Stimulated activated CD8-positive, alpha-beta memory T cell treated with anti-CD3 and anti-CD28 coated beads, Interleukin-15, amount 100 ng/mL, for 4 hours (primary cell): ENCODE data around the gene DPYSL4.
"Not testable (repeated sequence)": the region's sequence is repeated elsewhere in the genome, so short reads cannot be mapped to it uniquely, and the experiment has no call there.

Experiments
- DNase-seq, 2 donors: peaks; one replicate each; pipeline ENCODE4 v3.0.0-alpha.2; 2020; ENCODE audit warnings: low read depth in 2 of 2

DPYSL4 gene

DNA sequence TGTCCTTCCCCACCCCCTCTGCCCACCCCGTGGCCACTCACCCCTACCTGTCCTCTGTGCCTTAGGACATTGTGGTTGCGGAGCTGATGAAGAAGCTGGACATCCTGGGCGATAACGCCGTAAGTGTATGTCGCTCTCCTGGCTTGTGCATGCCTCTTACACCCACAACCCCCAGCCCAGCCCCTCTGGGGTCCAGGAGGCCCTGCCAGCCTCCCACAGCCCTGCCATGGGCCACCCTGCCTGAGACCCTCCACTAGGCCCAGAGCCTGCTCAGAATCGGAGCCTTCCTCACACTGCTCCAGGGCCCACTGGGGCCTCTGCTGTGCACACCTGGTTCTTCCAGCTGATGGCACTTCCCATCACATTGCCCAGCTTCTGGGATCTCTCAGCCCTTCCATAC is 36.8 kb upstream of the DPYSL4 start:
- DNase-seq, result no peak

DNA sequence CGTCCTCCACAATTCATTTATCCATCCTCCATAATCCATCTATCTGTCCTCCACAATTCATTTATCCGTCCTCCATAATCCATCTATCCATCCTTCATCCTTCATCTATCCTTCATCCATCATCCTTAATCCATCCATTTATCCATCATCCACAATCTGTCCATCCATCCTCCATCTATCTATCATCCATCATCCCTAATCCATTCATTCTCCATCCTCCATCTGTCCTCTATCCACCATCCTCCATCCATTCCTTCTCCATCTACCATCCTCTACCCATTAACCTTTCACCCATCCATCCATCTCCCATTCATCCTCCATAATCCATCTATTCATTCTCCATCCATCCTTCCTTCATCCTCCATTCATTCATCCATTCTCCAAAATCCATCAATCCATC is 36.0 kb upstream of the DPYSL4 start:
- DNase-seq, result no peak

DNA sequence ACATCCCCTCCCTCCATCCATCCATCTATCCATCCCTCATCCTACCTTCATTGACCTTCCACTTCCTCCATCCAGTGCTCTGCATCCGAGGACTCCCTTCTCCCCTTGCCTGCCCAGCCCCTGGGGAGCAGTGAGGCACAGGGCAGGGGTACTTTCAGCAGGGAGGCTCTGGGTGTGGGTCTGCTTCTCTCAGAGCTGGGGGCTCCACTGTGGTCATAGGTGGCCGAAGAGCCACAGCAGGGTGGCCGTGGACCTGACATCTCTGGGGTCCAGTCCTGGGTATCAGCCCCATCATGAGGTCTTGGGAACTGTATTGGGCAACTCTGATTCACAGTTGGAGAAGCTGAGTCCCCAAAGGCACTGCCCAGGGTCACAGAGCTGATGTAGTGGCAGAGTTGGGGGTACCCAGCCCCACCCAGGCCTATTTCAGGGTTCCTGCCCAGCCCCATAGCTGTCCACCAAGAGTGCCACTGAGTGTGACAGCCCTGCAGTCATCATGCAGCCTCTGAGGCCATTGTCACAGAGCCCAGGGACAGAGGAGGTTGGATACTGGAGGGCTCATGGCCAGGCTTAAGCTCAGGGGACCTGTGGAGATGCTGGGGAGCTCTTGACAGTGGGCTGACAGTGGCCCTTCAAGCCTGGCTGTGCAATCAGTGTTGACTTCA is 35.3 kb upstream of the DPYSL4 start:
- DNase-seq, result no peak

DNA sequence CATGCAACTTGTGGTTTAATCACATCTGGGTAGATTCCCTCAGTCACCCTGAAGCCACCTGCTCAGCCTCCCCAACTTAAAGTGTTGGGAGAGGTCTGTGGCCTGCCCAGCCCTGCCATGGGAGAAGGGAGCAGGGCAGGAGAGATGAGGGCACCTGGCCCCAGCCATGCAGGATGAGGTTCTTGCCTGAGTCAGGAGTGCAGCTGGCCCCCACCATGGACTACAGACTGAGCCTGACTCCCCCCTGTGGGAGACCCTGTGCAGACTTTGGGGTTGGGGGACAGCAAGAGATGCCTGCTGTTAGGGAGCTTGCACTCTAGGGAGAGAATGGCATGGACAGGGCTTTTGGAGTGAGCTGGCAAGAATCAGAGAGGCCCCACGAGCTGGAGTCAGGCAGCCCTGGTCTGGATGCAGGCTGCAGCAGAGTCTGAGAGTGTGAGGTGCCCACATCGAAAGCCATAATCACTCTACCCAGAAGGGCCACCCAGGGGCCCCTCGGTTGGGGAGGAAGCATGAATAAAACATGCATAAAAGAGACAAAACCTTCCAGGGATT is 34.7 kb upstream of the DPYSL4 start:
- DNase-seq, result no peak

DNA sequence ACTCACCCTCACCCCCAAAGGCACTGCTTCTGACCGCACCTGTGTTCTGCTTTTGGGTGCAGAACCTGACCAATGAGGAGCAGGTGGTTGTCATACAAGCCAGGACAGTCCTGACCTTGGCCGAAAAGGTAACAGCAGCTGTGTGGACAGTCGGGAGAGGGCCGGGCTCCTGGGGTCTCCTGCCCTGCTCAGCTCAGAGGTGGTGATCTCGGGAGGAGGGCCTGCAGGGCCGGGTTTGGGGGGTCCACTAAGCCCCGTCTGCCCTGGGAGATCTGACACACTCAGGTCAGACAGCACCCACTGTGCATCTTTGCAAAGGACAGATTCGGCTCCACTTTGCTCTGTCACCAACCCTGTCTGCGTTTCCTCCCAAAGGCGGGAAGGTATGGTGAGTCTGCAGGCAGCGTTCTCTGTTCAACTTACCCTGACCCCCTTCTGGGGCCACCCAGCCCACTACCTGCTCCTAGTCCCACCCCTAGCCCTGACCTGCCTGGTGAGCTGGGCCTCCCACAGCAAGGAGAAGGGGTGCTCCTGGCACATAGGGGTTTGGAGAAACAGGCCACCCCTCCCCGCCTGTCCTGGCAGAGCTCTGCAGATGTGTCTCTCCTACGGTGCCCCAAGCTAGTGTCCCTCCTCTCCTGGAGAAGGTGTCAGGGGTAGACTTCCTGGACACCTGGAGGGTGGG is 33.7 kb upstream of the DPYSL4 start:
- no peak for DNase-seq

DNA sequence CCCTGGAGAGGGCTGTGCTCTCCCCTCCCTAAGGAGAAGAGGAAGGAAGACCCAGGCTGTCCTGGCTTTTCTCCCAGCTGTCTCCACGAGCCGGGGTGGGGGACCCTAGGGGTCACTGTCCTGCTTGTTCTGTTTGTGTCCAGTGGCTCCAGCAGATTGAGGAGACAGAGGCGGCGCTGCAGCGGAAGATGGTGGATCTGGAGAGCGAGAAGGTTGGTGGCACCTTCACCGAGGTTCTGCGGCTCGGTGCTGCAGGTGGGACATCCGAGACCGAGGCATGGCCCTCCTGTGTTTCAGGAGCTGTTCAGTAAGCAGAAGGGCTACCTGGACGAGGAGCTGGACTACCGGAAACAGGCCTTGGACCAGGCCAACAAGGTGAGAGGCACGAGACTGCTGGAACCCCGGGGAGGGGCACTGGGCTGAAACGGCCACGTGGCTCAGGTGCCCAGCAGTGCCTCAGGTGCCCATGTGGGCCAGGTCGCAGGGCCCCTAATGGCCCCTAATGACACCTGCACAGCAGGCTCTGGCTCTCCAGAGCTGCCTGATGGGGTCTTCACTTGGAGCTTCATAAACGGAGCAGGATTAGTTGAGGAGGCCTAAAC is 33.0 kb upstream of the DPYSL4 start:
- no peak for DNase-seq

DNA sequence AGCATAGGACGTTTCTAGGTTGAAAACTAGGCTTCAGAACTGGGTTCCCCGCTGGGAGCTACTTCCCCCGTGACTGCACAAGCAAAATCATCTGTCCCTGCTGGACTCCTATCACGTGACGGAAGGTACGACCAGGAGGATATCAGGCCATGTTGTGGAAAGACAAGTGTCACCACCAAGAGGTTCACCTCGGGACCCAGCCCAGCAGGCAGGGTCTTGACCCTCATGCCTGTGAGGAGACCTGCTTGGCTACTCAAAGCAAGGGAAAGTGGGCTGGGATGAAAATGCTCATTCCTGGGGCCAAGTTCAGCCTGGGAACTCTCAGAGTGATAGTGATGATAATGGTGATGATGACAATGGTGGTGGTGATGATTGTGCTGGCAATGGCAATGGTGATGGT is 32.3 kb upstream of the DPYSL4 start:
- no peak for DNase-seq

DNA sequence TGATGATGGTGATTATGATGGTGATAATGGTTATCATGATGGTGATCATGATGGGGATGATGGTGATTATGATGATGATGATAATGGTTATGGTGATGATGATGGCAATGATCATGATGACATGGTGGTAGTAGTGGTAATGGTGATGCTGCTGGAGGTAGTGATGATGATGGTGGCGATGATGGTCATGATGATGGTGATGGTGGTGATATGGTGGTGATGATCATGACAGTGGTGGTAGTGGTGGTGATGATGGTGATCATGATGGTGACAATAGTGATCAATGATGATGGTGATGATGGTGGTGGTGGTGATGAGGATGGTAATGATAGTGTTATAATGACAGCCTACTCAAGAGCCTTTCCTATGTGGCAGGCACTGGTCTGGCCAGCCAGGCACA is 31.8 kb upstream of the DPYSL4 start:
- no peak for DNase-seq

DNA sequence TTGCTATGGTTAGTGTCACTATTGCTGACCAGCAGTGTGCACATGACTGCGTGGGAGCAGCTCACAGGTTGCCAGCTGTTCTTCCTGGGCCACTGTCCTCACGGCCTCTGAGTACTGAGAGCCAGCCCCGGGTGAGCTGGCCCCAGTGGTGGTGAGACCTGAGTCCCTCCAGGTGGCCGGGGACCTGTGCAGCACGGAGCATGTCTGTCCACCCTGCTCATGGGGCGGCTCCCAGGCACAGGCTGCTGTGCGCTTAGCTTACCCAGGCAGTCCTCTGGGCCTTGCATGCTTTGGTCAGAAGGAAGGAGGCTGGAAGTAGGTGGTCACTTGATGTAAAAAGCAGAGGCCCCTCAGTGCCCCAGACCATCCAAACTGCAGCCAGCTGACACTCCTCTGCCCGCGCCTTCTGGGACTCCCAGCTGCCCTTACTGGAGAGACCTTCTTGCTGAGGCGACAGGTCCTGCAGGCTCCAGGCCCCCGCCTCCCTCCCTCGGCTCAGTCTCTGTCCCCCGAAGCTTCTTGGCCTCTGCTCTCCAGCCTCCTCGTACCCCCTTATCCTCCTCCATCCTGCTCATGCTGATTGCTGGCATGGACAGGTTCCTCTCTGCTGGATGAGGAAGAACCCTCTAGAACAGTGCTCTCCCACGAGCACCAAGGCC is 30.9 kb upstream of the DPYSL4 start:
- DNase-seq, result no peak

DNA sequence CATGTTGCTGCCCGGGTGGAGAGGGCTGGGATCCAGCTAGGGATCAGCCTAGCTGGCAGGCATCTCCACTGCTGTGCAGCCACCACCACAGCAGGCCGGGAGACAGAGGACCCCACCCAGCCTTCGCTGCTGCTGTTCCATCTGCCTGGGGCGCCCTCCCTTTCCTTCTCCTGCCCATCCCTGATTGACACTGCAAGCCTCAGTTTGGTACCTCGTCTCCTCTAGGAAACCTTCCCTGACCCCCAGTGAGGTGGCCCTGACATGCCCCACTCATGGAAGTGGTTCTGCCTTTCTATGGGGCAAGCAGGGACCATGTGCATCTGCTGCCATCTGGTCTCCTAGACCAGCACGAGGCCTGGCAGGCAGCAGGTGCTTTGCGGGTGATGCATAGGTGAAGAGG is 30.4 kb upstream of the DPYSL4 start:
- no peak for DNase-seq

DNA sequence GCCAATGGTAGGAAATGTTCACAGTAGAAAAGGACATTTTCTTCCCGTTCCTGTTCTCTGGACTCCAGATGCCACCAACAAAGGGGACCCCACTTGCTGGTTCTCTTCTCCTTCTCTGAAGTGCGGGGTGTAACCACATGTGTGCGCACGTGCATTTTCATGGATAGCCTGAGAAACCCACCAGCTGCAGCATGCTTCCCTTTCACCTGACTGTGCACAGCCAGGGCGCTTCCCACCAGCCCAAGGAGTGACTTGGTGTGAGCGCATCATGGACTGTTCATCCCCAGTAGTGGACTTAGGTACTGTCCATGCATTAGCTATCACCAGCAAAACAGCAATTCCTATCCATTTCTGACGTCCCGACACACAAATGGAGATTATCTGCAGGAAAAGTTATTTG is 29.6 kb upstream of the DPYSL4 start:
- DNase-seq, result no peak

DNA sequence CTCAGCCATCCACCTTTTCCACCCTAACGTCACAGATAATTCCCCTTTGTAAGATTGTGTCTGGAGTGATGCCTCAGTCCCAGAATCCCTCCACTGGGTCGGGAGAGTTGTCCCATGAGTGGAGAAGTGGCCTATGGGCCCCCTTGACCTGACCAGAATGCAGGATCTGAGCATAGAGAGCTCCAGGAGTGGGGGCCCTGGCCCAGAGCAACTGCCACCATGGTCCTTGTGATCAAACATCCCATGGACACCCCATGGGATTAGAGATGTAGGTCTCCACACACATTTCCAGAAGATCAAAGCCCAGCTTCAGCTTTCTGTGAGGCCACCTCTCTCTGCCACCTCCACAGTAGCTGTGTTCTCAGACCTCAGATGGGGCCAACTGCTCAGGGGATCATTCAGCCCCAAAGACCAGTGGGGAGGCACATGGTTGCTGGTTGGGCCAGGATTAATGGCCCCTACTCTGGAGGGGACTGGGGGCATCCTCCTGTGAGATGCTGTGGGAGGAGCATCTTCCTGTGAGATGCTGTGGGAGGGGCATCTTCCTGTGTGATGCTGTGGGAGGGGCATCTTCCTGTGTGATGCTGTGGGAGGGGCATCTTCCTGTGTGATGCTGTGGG is 28.5 kb upstream of the DPYSL4 start:
- DNase-seq, result no peak

DNA sequence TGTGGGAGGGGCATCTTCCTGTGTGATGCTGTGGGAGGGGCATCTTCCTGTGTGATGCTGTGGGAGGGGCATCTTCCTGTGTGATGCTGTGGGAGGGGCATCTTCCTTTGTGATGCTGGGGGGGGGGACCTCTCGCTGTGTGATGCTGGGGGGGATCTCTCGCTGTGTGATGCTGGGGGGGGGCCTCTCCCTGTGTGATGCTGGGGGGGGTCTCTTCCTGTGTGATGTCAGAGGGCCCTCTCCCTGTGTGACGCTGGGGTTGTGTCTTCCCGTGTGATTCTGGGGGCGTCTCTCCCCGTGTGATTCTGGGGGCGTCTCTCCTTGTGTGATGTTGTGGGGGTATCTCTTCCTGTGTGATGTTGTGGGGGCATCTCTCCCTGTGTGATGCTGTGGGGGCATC is 27.9 kb upstream of the DPYSL4 start:
- DNase-seq, result no peak

DNA sequence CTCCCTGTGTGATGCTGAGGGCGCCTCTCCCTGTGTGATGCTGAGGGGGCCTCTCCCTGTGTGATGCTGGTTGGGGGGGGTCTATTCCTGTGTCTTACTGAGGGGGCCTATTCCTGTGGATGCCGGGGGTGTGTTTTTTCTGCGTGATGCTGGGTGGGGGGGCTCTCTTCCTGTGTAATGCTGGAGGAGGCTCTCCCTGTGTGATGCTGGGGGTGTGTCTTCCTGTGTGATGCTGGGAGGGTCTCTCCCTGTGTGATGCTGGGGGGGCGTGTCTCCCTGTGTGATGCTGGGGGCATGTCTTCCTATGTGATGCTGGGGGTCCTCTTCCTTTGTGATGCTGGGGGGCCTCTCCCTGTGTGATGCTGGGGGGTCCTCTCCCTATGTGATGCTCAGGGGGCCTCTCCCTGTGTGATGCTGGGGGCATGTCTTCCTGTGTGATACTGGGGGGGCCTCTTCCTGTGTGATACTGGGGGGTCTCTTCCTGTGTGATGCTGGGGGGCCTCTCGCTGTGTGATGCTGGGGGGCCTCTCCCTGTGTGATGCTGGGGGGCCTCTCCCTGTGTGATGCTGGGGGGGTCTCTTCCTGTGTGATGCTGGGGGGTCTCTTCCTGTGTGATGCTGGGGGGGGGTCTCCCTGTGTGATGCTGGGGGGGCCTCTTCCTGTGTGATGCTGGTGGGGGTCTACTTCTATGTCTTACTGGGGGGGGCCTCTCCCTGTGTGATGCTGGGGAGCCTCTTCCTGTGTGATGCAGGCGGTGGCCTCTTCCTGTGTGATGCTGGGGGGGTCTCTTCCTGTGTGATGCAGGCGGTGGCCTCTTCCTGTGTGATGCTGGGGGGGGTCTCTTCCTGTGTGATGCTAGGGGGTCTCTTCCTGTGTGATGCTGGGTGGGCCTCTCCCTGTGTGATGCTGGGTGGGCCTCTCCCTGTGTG is 27.2 kb upstream of the DPYSL4 start:
- DNase-seq, result not testable (repeated sequence)

DNA sequence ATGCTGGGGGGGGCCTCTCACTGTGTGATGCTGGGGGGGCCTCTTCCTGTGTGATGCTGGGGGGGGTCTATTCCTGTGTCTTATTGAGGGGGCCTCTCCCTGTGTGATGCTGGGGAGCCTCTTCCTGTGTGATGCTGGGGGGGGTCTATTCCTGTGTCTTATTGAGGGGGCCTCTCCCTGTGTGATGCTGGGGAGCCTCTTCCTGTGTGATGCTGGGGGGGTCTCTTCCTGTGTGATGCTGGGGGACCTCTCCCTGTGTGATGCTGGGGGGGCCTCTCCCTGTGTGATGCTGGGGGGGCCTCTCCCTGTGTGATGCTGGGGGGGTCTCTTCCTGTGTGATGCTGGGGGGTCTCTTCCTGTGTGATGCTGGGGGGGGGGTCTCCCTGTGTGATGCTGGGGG is 26.5 kb upstream of the DPYSL4 start:
- DNase-seq, result not testable (repeated sequence)

DNA sequence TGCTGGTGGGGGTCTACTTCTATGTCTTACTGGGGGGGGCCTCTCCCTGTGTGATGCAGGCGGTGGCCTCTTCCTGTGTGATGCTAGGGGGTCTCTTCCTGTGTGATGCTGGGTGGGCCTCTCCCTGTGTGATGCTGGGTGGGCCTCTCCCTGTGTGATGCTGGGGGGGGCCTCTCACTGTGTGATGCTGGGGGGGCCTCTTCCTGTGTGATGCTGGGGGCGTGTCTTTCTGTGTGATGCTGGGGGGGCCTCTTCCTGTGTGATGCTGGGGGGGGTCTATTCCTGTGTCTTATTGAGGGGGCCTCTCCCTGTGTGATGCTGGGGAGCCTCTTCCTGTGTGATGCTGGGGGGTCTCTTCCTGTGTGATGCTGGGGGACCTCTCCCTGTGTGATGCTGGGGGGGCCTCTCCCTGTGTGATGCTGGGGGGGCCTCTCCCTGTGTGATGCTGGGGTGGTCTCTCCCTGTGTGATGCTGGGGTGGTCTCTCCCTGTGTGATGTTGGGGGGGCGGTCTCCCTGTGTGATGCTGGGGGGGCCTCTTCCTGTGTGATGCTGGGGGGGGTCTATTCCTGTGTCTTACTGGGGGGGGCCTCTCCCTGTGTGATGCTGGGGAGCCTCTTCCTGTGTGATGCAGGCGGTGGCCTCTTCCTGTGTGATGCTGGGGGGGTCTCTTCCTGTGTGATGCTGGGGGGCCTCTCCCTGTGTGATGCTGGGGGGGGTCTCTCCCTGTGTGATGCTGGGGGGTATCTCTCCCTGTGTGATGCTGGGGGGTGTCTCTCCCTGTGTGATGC is 25.7 kb upstream of the DPYSL4 start:
- not testable (repeated sequence) for DNase-seq

DNA sequence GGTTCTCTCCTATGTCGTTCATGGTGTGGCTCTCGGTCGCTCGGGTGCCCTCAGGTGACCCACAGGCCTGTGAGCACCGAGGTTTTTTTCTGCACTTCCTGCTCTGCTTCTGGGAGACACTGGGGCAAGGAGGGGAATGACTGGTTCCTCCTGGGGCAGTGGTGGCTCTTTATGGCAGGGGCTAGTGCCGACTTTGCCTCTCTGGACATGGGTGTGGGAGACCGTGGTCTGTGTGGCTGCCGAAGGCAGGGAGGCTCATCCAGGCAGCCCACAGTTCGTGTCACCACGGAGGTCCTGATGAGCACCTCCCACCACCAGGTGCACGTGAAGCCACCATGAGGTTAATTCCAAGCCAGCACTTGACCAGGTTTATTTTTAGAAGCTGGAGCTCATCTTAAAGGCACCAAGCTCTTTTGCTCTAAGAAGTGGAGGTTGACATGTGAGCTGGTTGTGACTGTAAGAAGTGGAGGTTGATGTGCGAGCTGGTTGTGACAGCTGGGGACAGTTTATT is 24.7 kb upstream of the DPYSL4 start:
- no peak for DNase-seq

DNA sequence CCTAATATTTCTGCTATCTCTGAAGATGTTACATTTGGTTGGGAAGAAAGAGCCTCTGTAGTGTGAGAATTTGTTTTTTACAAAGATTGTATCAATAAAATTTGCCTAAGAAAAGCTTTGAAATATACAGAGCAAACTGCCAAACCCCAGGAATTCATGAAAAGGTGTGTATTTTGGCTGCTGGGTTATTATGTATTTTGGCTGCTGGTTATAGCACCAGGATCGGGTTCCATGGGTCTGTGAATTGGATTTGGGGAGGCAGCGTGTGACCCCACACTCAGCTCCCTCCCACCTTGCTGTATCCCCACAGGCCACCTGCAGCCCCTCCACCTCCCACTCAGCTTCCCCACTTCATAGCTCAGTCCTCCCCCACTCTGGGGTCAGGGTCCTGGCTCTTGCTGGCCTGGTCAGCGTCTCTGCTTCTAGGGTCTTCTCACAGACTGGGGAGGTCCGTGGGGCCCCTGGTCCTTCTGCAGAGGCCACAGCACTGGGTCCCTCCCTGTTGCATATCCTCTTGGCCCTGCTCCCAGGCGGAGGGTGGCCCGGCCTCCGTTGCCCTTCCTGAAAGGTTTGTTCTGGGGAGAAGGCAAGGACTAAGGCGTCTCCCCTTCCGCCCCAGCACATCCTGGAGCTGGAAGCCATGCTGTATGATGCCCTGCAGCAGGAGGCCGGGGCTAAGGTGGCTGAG is 24.0 kb upstream of the DPYSL4 start:
- no peak for DNase-seq

DNA sequence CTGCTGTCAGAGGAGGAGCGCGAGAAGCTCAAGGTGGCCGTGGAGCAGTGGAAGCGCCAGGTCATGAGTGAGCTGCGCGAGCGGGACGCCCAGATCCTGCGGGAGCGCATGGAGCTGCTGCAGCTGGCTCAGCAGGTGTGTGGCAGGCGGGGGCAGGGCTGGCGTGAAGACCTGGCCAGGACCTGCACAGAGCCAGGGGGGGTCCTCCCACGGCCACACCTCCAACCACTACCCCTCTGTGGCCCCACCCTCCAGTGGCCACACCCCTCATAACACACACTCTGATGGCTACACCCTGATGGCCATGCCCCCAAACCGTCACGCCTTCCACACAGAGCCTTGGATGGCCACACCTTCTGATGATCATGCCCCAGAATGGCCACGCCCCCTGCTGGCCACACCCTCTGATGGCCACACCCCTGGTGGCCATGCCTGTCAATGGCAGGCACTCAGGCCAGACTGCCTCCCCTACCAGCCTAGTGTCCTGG is 23.4 kb upstream of the DPYSL4 start:
- no peak for DNase-seq
